AG09309 (cell line): ENCODE results near the gene RPS27L.
A peak's percentile ranks its signal among the peaks of the same experiment; 100 is the strongest.

Experiments used
- DNase-seq: peaks from one replicate; pipeline ENCODE4 v3.0.0-alpha.2; 2010; ENCODE audit warnings: low read depth
- H3K4me3 ChIP-seq: 2 replicates; pipeline ENCODE4 v1.5.1; 2011; ENCODE audit warnings: mild to moderate bottlenecking, low read depth, low read length, moderate library complexity; ENCODE audit not compliant: control insufficient read depth
- CTCF ChIP-seq: IDR thresholded peaks from 2 replicates; pipeline ENCODE4 v1.5.1; 2011; ENCODE audit warnings: mild to moderate bottlenecking, low read depth, low read length, inconsistent platforms; ENCODE audit not compliant: insufficient read depth, control insufficient read depth; ENCODE audit errors: missing control alignments

RPS27L gene

DNA sequence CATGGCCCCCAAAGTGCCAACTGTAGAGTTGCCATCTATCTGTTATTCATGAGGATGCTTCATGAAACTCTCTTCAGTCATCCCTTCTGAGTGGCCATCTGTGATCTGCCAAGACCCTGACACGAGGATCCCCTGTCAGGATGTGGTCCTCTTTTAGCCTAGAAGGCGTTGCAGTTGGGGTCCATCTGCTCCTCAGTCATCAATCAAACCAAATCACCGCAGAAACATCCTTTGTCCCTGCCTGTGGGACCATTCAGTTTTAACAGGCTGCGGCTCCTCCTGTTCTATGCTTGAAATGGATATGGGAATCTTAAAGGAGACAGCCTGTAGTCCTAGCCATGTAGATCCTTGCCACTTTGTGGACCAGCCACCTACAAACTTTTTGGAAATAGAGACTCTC is 5.9 kb upstream of the RPS27L start:
- TF ChIP-seq CTCF = no peak
- no peak for DNase-seq
- no peak overlapping the region for H3K4me3 ChIP-seq

DNA sequence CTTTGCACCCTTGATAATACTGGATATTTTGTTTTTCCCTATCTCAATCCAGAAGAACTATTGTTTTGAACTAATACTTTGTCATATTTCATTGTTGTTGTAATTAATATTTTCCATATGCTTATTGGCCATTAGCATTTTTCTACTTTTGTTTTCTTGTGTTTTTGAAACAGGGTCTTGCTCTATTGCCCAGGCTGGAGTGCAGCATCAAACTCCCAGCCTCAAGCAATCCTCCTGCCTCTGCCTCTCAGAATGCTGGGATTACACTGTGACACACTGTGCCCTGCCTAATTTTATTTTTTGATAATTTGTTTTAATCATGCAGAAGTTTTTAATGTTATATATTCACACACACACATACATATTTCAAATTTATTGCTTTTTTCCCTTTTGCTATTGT is 3.4 kb upstream of the RPS27L start:
- DNase-seq = no peak
- no peak for TF ChIP-seq CTCF
- H3K4me3 ChIP-seq = no peak overlapping the region

GRCh38 chr15:63157891-63158431 is 684 bp upstream of the RPS27L start:
- TF ChIP-seq CTCF = peak; percentile 31
- DNase-seq = peak; percentile 48
- H3K4me3 ChIP-seq = peak overlapping the region; percentile 83

DNA sequence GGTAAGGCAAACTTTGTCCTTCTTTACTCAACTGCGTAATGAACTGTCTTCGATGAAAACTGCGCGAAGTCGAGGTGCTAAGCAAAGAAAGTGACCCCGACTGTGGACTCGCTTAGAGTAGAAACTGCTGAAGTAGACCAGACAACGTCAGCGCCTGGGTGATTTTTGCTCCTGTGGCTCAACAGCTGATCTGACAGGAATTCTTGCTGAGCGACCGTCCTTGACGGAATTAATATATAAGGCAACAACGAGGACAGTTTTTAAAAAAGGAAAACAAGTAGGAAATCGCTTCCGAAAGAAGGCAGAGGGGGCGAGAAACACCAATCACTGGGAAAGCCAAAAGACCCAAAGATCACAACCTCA is 541 bp downstream of the RPS27L start:
- TF ChIP-seq CTCF = no peak
- H3K4me3 ChIP-seq = peak overlapping the region; percentile 83
- DNase-seq = no peak

GRCh38 chr15:63156086-63156710 is 1.1 kb downstream of the RPS27L start:
- no peak for DNase-seq

GRCh38 chr15:63155486-63155885 is 1.8 kb downstream of the RPS27L start:
- peak overlapping the region; percentile 83 for H3K4me3 ChIP-seq
- TF ChIP-seq CTCF = no peak
- DNase-seq = no peak

More at GRCh38 chr15:63156086-63156710, 1.1 kb downstream of the RPS27L start:
- TF ChIP-seq CTCF = no peak
- peak overlapping the region; percentile 83 for H3K4me3 ChIP-seq
